Right ventricle myocardium superior (tissue), 1 donor: ENCODE measurements around the gene ASTN1. TPM values are rescaled to one million over a fixed set of nuclear protein-coding genes. Genes with fewer than 3 reads are reported as not detected.
"Not testable (repeated sequence)": the region's sequence is repeated elsewhere in the genome, so short reads cannot be mapped to it uniquely, and the experiment has no call there.

Experiments
- ATAC-seq: fragments of 200-7000 bp; cut with Tn5 transposase; one replicate; pipeline ENCODE4 v1.9.1; 2020; ENCODE audit warnings: mild to moderate bottlenecking; ENCODE audit not compliant: poor library complexity
- DNase-seq: peaks from one replicate; pipeline ENCODE4 v3.0.0-alpha.2; 2020
- intact Hi-C: fragments of 100-400 bp; cut with DNase I; formaldehyde crosslinking; loops from one replicate; pipeline ENCODE4 v1.11.2; 2022
- total RNA-seq: library from RNA; stranded (reverse); fragmentation: NEBNext Ultra II Directional; extraction: Animal tissue kit (Norgen Biotek cat#: 25700); gene quantifications from one replicate; pipeline ENCODE4 v1.2.1, GENCODE V29; 2021
- donor health status: DM: no; HTN: yes; CAD: no; lungs with severe emphysema.

ASTN1 gene
- total RNA-seq, 1 donor from 2014 or later: 0.32 TPM

DNA sequence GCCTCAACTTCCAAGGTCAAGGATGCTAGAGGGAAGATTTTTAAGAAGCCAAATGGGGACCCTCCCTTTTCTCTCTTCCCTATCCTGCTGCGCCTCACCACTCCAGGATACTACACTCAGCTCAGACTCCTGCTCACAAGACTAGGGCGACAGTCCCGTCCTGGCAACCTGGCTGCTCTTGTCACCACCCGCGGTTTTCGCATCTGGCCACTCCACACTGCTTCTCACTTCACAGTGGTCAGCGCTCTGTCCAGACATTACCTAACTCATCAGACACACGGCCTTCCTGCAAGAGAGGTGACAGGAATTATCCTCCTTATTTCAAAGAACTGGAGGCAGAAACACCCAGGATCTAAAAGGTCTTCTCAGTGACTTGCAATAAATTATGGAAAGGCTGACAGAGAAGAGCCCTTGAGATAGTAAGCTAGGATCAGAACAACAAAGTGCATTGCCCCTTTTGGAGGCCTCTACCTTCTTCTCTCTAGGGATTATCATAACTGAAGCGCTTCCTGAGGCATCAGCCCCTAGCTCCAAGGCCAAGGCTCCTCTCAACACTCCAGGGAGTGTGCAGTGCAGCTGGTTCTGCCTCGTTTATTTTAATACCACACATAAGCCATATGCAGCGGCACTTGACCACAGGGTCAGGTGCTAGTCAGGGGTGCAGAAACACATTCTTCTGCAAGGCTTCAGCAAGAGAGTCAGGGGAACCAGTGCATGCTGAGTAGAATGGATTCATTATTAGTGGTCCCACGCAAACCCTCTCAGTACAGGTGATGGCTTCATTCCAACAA is 41.9 kb downstream of the ASTN1 start:
- intact Hi-C loops: no loop called here
- ATAC-seq: no peak
- DNase-seq: no peak

DNA sequence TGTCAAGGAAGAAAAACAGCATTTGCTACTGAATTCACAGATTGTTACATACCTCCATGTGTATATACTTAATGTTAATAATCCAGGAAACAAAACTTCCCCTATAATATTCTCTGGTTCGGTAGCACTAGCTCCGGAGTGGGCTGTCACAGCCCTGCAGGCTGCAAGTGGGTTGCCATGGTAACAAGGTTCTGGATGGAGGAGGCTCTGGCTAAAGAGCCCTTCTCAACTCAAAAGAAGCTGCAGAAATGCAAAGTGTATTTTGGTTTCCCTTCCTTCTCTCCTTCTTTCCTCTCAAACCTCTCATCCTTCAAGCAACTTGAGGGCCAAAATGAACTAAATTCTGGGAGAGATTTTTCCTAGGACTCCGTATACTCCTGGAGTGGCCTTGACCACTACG is 45.2 kb downstream of the ASTN1 start:
- ATAC-seq (no peak), DNase-seq (no peak)
- intact Hi-C loops: no loop called here

DNA sequence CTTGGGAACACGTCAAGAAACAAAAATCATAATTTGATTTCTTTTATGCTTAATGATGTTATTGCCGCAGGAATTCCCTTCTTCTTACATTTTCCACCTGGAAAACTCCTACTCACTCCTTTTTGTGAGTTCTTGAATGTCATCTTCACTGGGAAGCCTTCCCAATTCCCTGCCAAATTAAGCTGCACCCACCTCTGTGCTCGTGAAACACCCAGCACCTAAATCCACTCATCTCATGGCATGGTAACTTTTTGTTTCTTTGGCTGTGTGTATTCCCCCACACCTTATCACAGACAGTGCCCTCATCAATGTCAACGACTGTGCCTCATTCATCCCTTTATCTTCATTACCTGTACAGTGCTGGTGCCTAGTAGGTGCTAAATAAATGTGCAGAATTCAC is 45.6 kb downstream of the ASTN1 start:
- intact Hi-C loops: no loop called here
- ATAC-seq (no peak), DNase-seq (no peak)

DNA sequence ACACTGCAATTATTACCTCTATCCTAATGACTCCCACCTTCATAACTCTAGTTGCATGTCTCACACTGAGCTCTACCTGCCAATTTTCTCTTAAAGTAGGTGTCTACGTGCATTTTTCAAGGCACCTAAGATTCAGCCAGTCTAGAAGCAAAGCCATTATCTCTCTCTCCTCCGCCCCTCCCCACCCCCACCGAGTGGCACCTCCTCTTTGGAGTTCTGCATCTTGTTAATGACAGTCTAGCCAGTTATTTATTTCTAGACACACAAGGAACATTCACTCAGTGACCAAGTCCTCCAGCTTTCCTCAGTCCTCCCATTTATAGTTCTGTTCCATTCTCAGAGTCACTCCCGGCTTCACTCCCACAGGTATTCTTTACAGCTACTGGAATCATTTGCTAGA is 47.6 kb downstream of the ASTN1 start:
- intact Hi-C loops: no loop called here
- DNase-seq (no peak), ATAC-seq (no peak)

DNA sequence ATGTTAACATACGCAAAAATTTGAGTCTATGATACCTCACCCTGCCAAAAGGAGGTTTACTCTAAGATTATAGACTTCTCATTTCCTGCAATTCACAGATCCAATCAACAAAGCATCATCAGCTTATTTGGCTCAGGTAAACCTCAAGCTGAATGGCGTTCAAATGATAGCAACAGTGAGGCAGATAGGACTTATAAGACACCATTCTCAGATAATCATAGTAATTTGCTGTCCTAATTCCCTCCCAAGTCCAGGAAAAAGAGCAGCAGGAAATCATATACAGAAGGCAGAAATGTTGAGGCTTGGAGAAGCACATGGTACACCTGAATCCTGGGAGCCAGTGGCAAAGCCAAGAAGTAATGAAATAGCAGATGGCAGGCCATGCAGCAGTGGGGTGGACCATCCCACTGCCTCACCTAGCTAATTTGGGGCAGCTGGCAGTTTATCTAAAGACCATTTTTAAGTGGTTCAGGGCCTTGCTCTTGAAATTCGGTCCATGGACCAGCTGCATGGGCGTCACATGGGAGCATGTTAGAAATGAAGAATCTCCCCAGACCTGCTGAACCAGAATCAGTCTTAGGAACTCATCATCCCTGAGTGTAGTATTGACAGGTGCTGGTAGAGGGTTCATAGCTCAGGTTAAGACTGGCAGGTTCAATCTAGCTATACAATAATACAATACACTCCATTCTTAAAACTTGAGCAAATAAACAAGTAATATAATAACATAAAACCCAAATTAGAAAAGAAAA is 57.7 kb downstream of the ASTN1 start:
- no peak for ATAC-seq
- no peak for DNase-seq
- intact Hi-C loops: no loop called here

DNA sequence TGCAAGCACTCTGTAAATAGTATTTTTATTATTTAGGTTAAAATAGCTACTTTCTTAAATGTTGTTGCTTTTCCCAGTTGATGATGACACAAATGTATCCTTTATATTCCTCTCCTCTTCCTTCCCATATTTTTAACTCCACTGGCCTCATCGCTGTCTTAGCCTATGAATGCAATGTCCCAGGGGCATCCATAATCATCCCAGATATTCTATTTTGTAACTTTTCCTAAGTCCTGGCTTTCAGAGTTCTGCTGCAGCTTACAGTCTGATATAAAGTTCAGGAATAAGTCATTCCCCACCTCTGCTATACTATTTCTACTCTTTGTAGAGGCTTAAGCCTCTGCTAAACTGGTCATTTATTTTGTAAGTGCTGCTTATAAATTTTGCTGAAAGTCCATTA is 58.3 kb downstream of the ASTN1 start:
- no peak for ATAC-seq
- intact Hi-C loops: no loop called here
- DNase-seq: no peak

DNA sequence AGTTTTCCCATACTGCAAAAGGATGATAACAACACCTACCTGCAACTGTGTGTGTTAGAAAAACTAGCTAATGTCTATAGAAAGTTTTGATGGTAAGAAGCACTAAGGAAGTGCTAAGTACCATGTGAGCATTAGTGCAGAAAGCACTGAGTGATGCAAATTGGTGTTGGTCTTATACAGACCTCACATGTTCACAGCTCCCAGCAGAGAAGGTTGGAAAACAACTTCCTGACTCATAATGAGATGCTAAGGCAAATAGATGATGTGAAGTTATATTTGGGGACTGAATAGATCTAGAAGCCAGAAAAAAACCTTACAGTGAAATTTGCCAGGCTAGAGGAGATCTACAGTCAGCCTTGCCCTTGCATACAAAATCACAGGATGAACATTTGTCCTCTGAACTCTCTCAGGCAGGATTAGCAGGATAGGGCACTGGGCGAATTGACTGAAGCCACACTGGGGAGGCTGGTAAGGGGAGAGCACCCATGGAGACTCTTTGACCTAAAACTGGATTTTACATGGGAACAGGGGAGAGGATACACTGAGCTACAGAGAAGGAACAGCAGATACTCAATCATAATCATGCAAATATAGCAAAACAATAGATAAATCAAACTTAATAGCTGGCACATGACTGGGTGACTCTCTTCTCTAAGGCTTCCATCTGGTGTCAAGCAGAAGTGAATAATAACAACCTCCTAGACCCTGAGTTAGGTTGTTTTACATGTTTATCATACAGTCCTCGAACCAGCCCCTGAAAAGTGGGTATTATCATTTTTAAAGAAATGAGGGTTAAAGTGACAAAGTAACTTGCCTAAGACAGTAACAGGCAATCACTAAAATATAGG is 61.3 kb downstream of the ASTN1 start:
- ATAC-seq (no peak), DNase-seq (no peak)
- intact Hi-C loops: no loop called here

DNA sequence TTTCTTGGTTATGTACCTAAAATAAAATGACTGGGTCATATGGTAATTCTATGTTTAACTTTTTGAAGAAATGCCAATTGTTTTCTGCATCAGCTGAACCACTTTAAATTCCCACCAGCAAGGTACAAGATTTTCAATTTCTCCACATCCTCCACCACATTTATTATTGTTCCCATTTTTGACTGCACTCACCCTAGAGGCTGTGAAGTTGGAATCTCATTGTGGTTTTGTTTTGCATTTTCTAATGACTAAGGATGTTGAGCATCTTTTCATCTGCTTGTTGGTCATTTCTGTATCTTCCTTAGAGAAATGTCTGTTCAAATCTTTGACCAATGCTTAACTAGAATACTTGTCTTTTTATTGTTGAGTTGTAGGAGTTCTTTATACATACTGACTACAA is 72.5 kb downstream of the ASTN1 start:
- intact Hi-C loops: no loop called here
- DNase-seq: no peak
- ATAC-seq: no peak

DNA sequence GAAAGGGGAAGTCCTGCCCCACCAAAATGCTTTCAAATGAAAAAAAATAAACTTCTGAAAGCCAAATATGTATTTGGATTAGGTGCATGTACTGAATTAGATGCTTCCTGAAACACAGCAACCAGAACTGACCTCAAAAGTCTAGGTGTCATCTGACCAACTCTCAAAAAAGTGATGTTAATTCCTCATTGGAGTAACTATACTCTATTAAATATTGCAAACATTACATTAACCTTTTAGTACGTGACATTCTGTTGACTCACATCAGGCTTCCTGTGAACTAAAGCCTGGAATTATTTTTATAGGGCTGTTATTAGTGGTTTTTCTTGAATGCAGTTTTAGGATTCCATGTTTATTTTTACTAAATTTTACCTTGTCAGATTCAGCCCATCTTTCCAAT is 73.5 kb downstream of the ASTN1 start:
- intact Hi-C loops: no loop called here
- no peak for ATAC-seq
- DNase-seq: no peak

DNA sequence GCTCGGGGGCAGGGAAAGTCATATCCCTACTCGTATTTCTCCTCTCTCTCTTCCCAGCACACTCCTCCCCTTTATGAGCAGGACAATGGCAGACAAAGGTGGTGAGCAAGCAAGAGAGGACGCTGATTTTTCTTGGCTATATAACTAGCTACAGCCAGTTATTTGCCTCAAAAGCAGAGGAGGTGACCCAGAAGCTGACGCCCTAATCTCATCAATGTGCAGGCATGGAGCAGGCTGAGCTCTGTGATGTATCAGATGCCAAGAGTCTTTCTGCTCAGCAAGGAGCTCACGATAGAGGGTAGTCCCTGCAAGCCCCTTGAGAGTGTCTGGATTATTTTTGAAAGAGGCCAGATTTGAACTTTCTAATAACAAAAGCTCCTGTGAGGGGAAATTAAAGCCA is 75.5 kb downstream of the ASTN1 start:
- intact Hi-C loops: no loop called here
- ATAC-seq (no peak), DNase-seq (no peak)

DNA sequence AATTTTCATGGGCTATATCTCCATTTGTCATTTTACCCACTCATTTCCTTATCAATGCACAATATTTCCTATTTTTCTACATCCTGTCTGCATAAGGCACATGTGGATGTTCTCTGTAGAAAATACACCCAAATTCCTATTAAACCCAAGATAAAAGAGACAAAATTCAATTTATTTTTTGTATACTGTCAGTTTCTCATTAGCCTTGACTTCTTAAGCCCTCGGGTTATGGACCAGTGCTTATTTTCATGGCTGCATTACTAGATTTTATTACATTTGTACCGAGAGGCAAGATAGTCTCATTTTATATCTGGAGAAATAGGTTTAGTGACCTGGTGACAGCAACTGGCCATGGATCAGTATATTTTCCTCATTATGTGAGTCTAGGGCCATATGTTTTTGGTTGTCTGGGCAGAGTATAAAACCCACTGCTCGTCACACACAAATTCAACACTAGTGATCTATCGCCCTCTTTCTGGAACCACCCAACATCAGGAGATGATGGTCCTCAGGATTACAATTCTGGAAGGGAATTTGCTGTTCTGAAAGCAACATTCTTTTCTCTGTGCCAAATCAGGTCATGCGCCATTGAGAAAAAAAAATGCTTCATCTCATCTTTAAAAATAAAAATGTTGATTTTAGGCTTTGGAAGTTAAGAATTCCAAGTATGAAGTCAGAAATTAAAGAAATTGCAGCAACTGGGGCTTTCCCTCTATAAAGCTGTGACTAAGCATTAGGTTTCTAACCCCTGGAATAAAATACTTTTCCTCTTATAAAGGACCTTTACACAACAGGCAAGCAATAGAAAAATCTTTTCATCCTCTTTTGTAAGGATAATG is 81.4 kb downstream of the ASTN1 start:
- no peak for DNase-seq
- no peak for ATAC-seq
- intact Hi-C loops: no loop called here

DNA sequence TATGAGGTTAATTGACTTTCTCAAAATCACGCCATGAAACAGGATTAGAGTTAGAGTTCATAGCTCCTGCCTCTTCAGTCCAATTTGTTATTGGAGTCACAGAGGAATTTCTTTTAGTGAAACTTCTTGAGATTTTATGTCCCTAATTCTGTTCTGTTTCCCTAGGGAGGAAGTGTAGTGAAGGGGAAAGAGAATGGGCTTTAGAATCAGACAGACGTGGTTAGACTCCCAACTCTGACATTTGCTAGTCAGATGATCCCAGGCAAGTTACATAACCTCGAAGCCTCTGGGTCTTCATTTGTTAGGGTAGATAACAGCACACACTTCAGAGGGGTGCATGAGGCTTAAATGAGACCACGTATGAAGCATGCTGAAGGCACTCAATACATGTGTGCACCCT is 83.9 kb downstream of the ASTN1 start:
- no peak for DNase-seq
- ATAC-seq: no peak
- intact Hi-C loops: no loop called here

DNA sequence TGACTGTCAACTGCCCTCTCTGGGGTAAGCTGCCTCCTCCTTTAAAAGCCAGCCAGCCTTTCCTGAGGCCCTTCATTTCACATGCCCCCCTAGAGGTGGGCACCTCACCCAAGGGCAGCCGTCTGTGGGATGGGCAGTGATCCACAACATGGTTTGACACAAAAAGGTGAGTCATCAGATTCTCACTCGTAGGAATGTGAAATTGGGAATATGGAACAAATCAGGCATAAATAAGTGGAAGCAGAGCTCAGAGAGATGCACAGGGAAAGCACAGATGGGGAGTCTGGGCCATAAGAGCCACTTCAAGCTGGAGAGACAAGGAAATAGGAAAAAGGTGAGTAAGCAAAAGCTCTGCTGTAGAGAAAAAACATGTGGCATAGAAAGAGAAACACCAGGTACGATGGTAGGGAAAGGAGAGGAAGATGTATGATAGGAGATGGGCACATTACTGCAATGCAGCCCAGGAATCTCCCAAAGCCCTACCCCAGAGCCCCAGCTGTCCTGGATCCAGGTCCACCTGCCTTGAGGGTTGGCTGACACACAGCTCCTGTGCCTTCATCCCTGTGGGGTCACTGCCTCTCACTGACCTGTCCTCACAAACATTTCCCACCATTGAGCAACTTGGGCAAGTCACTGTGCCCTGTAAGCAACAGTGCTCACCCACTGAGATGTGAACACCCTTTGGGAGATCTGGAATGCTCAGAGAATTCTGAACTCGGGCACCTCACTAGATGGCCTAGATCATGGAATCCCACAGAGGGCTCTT is 86.6 kb downstream of the ASTN1 start:
- DNase-seq: no peak
- intact Hi-C loops: no loop called here
- no peak for ATAC-seq

DNA sequence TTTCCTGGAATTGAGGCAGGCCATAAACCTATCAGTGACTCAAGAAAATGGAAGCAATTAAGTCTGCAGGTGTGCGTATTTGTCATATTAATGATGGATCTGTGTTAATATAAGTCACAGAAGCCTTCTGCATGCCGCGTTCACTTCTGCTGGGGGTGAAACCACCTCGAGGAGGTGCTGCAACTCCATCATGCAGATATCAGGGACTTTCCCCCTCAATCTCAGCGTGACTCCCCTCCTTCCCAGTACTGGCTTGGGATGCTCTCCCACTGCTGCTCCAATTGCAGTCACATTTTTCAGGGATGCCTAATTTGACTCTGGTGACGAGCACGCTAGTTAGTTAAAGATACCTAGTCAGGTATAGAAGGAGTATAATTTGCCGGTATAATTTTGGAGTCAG is 87.5 kb downstream of the ASTN1 start:
- intact Hi-C loops: no loop called here
- DNase-seq (no peak), ATAC-seq (no peak)

DNA sequence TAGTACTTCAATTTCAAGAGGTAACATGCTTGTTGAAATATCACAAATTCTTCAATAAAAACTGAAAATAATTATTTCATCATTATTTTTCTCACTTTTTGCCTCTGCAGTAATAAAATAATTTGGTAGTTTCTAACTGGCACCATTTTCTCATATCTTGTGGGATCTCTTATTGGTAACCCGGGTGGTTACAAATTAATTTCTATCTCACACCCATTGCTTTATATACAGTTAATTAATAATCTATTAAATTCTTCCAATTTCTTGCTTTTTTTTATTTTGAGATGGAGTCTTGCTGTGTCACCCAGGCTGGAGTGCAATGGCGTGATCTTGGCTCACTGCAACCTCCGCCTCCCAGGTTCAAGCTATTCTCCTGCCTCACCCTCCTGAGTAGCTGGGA is 89.7 kb downstream of the ASTN1 start:
- DNase-seq, ATAC-seq, intact Hi-C loops: not testable (repeated sequence)

DNA sequence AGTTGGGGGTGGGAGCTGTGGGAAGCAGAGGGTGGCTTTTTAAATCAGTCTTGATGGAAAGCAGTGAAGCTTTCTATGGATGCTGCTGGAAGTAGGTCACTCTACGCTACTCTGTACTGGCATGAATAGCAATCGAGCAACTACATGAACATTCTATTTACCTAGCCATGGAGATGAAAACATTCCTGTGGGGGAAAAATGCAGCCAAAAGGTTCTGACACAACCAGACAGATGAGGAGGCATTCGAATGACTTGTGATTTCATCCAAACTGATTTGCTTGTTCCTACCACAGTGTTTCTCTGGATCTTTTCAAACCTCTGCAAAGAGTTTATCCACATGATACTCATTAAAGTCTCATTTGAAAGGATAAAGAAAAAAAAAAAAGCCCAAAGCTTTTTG is 95.0 kb downstream of the ASTN1 start:
- intact Hi-C loops: no loop called here
- DNase-seq (no peak), ATAC-seq (no peak)

DNA sequence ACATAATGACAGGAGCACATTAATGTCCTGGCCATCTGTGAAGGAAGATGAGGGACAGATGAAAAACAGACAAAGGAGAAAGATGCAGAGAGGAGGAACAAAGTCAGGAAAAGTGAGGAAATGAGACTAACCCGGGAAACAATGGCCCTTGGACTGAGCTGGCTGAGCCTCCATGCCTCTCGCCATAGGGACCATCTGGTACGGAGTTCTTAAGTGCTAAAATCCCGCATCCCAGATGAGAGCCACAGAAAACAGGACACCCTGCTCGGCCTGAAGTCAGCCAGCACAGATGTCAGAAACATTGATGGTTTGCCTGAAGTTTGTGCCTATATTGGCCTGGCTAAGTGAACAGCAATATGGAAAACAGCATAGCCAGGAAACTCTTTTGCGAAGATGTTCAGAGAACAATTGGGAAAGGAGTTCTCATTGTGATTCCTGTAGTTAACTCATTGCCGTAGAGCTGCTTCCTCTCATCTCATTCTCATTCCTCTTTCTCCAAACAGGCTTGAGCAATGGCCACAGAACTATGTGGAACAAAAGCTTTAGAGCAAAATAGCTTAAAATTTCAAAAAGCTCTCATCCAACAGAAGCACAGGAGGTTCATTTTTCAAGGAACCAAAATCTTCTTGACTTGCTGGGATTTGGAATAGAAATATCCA is 96.6 kb downstream of the ASTN1 start:
- intact Hi-C loops: no loop called here
- ATAC-seq (no peak), DNase-seq (no peak)

DNA sequence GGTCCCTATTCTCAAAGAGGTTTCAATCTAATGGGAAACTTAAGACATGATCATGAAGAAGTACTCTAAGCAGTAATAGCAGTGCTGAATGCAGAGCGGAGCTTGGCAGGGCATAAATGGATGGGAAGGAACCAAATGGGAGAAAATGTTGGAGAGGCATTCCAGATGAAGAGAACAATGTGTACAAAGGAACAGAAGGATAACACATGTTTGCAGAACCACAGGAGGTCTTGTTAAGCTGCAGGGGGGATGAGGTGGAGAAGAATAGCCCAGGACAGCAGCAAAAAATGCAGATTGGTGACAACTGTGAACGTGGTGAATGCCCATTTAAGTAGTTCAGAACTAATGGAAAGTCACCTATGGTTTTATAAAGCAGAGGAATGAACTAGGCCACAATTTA is 99.1 kb downstream of the ASTN1 start:
- no peak for DNase-seq
- intact Hi-C loops: no loop called here
- no peak for ATAC-seq
